GM23338 (cell line): ENCODE results near the gene TJAP1.

Experiments
- CREB1 ChIP-seq: fragments of 250-450 bp; sonication (Bioruptor Pico); IDR thresholded peaks from 2 replicates; pipeline ENCODE4 v1.5.0; 2020; ENCODE audit warnings: low read depth, mild to moderate bottlenecking, moderate library complexity
- CTCF ChIP-seq, 2 experiments: fragments of 200-600 bp in 1 of 2; sonication (generic) in 1 of 2; conservative IDR thresholded peaks; 2 replicates each; pipeline versions ENCODE4 v1.5.1 to v1.6.1; 2016 to 2017; ENCODE audit warnings: antibody characterized with exemption in 2 of 2, low read depth in 2 of 2, mild to moderate bottlenecking in 2 of 2, moderate library complexity in 1 of 2
- EZH2 ChIP-seq: fragments of 200-600 bp; sonication (generic); IDR thresholded peaks from one replicate; pipeline ENCODE4 v1.8.0; 2017; ENCODE audit warnings: antibody characterized with exemption, mild to moderate bottlenecking, low read depth; ENCODE audit not compliant: unreplicated experiment
- EZH2phosphoT487 ChIP-seq: fragments of 200-600 bp; sonication (generic); IDR thresholded peaks from one replicate; pipeline ENCODE4 v1.8.1; 2018; ENCODE audit warnings: antibody characterized with exemption; ENCODE audit not compliant: unreplicated experiment
- JUNB ChIP-seq: IDR thresholded peaks from one replicate; pipeline ENCODE4 v1.6.1; 2016; ENCODE audit warnings: antibody characterized with exemption; ENCODE audit not compliant: unreplicated experiment
- NANOG ChIP-seq: IDR thresholded peaks from 2 replicates; pipeline ENCODE4 v1.6.1; 2016; ENCODE audit warnings: antibody characterized with exemption, borderline replicate concordance
- POLR2AphosphoS5 ChIP-seq: IDR thresholded peaks from 2 replicates; pipeline ENCODE4 v1.6.1; 2016; ENCODE audit warnings: antibody characterized with exemption, low read depth
- REST ChIP-seq: IDR thresholded peaks from one replicate; pipeline ENCODE4 v1.6.1; 2018; ENCODE audit warnings: antibody characterized with exemption; ENCODE audit not compliant: unreplicated experiment
- STAT1 ChIP-seq: IDR thresholded peaks from one replicate; pipeline ENCODE4 v1.6.1; 2016; ENCODE audit warnings: antibody characterized with exemption; ENCODE audit not compliant: unreplicated experiment
- ZNF114 ChIP-seq: fragments of 250-450 bp; sonication (Bioruptor Pico); IDR thresholded peaks from 2 replicates; pipeline ENCODE4 v1.5.0; 2020; ENCODE audit warnings: mild to moderate bottlenecking, moderate library complexity
- ZNF331 ChIP-seq: fragments of 250-450 bp; sonication (Bioruptor Pico); IDR thresholded peaks from 2 replicates; pipeline ENCODE4 v1.5.0; 2020; ENCODE audit warnings: low read depth, mild to moderate bottlenecking, moderate library complexity
- TF ChIP-seq, protein P1 (sequence below): fragments of 250-450 bp; sonication (Bioruptor Pico); IDR thresholded peaks from 2 replicates; pipeline ENCODE4 v1.5.0; 2020; ENCODE audit warnings: mild to moderate bottlenecking, moderate library complexity

GRCh38 chr6:43497689-43498088, 20.3 kb downstream of the TJAP1 start:
- TF ChIP-seq CTCF (conservative IDR thresholded peaks at IDR 0.05; ENCODE audit: low read depth in 2 of 2) = no peak
- TF ChIP-seq EZH2 = no peak
- TF ChIP-seq EZH2phosphoT487 = no peak
- no peak for TF ChIP-seq REST
- no peak for TF ChIP-seq POLR2AphosphoS5
- no peak for TF ChIP-seq CREB1 (CRISPR knock-in tag)
- no peak for TF ChIP-seq JUNB
- no peak for TF ChIP-seq STAT1
- TF ChIP-seq ZNF114 (CRISPR knock-in tag) = no peak
- TF ChIP-seq, protein P1, sequence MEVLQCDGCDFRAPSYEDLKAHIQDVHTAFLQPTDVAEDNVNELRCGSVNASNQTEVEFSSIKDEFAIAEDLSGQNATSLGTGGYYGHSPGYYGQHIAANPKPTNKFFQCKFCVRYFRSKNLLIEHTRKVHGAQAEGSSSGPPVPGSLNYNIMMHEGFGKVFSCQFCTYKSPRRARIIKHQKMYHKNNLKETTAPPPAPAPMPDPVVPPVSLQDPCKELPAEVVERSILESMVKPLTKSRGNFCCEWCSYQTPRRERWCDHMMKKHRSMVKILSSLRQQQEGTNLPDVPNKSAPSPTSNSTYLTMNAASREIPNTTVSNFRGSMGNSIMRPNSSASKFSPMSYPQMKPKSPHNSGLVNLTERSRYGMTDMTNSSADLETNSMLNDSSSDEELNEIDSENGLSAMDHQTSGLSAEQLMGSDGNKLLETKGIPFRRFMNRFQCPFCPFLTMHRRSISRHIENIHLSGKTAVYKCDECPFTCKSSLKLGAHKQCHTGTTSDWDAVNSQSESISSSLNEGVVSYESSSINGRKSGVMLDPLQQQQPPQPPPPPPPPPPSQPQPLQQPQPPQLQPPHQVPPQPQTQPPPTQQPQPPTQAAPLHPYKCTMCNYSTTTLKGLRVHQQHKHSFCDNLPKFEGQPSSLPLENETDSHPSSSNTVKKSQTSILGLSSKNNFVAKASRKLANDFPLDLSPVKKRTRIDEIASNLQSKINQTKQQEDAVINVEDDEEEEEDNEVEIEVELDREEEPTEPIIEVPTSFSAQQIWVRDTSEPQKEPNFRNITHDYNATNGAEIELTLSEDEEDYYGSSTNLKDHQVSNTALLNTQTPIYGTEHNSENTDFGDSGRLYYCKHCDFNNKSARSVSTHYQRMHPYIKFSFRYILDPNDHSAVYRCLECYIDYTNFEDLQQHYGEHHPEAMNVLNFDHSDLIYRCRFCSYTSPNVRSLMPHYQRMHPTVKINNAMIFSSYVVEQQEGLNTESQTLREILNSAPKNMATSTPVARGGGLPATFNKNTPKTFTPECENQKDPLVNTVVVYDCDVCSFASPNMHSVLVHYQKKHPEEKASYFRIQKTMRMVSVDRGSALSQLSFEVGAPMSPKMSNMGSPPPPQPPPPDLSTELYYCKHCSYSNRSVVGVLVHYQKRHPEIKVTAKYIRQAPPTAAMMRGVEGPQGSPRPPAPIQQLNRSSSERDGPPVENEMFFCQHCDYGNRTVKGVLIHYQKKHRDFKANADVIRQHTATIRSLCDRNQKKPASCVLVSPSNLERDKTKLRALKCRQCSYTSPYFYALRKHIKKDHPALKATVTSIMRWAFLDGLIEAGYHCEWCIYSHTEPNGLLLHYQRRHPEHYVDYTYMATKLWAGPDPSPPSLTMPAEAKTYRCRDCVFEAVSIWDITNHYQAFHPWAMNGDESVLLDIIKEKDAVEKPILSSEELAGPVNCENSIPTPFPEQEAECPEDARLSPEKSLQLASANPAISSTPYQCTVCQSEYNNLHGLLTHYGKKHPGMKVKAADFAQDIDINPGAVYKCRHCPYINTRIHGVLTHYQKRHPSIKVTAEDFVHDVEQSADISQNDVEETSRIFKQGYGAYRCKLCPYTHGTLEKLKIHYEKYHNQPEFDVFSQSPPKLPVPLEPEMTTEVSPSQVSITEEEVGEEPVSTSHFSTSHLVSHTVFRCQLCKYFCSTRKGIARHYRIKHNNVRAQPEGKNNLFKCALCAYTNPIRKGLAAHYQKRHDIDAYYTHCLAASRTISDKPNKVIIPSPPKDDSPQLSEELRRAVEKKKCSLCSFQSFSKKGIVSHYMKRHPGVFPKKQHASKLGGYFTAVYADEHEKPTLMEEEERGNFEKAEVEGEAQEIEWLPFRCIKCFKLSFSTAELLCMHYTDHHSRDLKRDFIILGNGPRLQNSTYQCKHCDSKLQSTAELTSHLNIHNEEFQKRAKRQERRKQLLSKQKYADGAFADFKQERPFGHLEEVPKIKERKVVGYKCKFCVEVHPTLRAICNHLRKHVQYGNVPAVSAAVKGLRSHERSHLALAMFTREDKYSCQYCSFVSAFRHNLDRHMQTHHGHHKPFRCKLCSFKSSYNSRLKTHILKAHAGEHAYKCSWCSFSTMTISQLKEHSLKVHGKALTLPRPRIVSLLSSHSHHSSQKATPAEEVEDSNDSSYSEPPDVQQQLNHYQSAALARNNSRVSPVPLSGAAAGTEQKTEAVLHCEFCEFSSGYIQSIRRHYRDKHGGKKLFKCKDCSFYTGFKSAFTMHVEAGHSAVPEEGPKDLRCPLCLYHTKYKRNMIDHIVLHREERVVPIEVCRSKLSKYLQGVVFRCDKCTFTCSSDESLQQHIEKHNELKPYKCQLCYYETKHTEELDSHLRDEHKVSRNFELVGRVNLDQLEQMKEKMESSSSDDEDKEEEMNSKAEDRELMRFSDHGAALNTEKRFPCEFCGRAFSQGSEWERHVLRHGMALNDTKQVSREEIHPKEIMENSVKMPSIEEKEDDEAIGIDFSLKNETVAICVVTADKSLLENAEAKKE = no peak
- TF ChIP-seq NANOG = no peak
- no peak for TF ChIP-seq ZNF331 (CRISPR knock-in tag)
